Uterus (tissue), 4 donors: ENCODE data around the gene PRKAG2. TPM values are rescaled to one million over a fixed set of nuclear protein-coding genes. Genes with fewer than 3 reads are reported as not detected.
A peak's percentile ranks its signal among the peaks of the same experiment; 100 is the strongest.

Source experiments
- DNase-seq, 2 donors: peaks; one replicate each; pipeline ENCODE4 v3.0.0-alpha.2; 2019 to 2020
- H3K27ac ChIP-seq, 2 donors: fragments of 200-600 bp; sonication (generic); 1 replicate in 1 of 2; 2 replicates in 1 of 2; pipeline ENCODE4 v1.5.1; 2016 to 2018
- H3K27me3 ChIP-seq, 2 donors: fragments of 200-600 bp; sonication (generic); one replicate each; pipeline ENCODE4 v1.5.1; 2018 to 2019; ENCODE audit warnings: control low read depth in 1 of 2
- H3K36me3 ChIP-seq, 2 donors: fragments of 200-600 bp; sonication (generic); one replicate each; pipeline ENCODE4 v1.5.1; 2019; ENCODE audit warnings: control low read depth in 1 of 2
- H3K4me1 ChIP-seq, 2 donors: fragments of 200-600 bp; sonication (generic); one replicate each; pipeline ENCODE4 v1.5.1; 2018 to 2019; ENCODE audit warnings: control low read depth in 1 of 2
- H3K4me3 ChIP-seq, 2 donors: fragments of 200-600 bp; sonication (generic); 1 replicate in 1 of 2; 2 replicates in 1 of 2; pipeline ENCODE4 v1.5.1; 2018 to 2019; ENCODE audit warnings: mild to moderate bottlenecking in 1 of 2
- H3K9me3 ChIP-seq, 2 donors: fragments of 200-600 bp; sonication (generic); one replicate each; pipeline ENCODE4 v1.5.1; 2019; ENCODE audit warnings: control low read depth in 1 of 2
- POLR2A ChIP-seq, 2 donors: fragments of 450-650 bp; IDR thresholded peaks; one replicate each; pipeline ENCODE4 v1.6.1; 2016; ENCODE audit warnings: antibody characterized with exemption in 2 of 2, mild to moderate bottlenecking in 1 of 2, moderate library complexity in 1 of 2
- intact Hi-C: fragments of 100-400 bp; cut with DNase I; formaldehyde crosslinking; loops from one replicate; pipeline ENCODE4 v1.15.1; 2023; ENCODE audit warnings: low total_unique reads
- total RNA-seq, 4 donors: library from RNA; depleted of rRNA in 3 of 4; stranded (reverse); fragments of >200 nt in 3 of 4; gene quantifications; one replicate each; pipeline versions ENCODE4 v1.1.0 to v1.2.4, GENCODE V29; 2014 to 2023
- TF ChIP-seq, protein P1 (sequence below), 4 experiments: fragments of 200-600 bp in 2 of 4; fragments of 450-650 bp in 2 of 4; sonication (generic) in 2 of 4; IDR thresholded peaks; one replicate each; pipeline ENCODE4 v1.5.1; 2016 to 2019; ENCODE audit warnings: antibody characterized with exemption in 4 of 4, mild to moderate bottlenecking in 2 of 4, moderate library complexity in 1 of 4
- donor health status: DM: yes; HTN: yes; CAD: no.

The PRKAG2 gene
- total RNA-seq, 4 donors from 2014 or later: 15.1 to 66.2 (median 33.6) TPM

DNA sequence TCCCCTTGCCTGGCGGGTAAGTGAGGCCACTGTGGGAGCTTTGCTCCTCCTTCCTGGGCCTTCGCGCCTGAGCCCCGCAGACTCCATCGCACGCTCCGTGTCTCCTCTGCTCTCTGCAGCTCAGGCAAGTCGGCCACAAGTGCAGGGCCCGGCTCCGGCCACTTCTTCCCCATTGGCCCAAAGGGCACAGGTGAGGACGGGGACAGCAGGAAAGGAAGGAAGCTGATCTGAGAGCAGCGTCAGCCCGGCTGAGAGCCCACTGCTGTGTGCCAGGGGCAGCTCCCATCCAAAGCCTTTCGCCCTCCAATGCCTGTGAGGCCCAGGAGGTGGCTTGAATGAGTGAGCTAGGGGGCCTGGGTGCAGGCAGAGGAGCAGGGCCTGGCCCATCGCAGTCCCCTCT lies 323.6 kb downstream of the PRKAG2 start:
- Histone ChIP-seq H3K27ac (no peak overlapping the region), H3K27me3 (no peaks in the 10 kb centered on the region), H3K9me3 (no peaks in the 10 kb centered on the region), H3K4me1 (no peaks in the 10 kb centered on the region), H3K4me3 (no peak overlapping the region), H3K36me3 (no peaks in the 10 kb centered on the region)
- no peak for DNase-seq
- intact Hi-C loops: no loop called here
- TF ChIP-seq, protein P1, sequence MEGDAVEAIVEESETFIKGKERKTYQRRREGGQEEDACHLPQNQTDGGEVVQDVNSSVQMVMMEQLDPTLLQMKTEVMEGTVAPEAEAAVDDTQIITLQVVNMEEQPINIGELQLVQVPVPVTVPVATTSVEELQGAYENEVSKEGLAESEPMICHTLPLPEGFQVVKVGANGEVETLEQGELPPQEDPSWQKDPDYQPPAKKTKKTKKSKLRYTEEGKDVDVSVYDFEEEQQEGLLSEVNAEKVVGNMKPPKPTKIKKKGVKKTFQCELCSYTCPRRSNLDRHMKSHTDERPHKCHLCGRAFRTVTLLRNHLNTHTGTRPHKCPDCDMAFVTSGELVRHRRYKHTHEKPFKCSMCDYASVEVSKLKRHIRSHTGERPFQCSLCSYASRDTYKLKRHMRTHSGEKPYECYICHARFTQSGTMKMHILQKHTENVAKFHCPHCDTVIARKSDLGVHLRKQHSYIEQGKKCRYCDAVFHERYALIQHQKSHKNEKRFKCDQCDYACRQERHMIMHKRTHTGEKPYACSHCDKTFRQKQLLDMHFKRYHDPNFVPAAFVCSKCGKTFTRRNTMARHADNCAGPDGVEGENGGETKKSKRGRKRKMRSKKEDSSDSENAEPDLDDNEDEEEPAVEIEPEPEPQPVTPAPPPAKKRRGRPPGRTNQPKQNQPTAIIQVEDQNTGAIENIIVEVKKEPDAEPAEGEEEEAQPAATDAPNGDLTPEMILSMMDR (IDR thresholded peaks at IDR 0.05): no peak
- no peak for TF ChIP-seq POLR2A (IDR thresholded peaks at IDR 0.05)

DNA sequence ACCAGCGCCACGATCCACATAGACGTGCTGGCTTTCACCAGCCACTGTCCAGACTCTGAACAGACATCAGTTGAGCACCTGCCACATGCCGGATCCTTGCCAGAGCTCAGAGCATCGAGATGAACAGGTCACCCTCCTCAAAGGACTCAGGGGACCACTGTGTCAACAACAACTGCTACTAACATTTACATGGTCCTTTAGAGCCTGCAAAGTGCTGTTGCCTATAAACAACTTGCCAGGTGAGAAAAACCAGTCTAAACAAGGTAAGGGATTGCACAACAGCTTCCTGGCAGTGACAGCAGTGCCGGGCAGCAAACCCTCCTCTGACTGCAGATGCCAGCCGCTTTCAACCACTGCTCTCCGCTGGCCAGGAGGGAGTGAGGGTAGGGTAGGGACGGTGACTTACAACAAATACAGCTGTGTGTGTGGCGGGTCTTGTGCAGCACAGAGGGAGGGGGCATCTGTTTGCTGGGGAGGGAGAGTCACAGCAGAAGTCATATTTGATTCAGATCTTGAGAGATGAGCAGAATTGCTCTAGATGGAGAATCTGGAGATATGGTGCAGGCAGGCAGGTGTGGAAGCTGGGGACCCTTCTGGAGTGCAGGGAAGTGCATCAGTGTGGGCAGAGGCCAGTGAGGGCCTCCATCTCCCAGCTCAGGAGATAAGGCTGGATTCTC lies 324.4 kb downstream of the PRKAG2 start:
- TF ChIP-seq, protein P1 (IDR thresholded peaks at IDR 0.05): no peak
- TF ChIP-seq POLR2A (IDR thresholded peaks at IDR 0.05): no peak

DNA sequence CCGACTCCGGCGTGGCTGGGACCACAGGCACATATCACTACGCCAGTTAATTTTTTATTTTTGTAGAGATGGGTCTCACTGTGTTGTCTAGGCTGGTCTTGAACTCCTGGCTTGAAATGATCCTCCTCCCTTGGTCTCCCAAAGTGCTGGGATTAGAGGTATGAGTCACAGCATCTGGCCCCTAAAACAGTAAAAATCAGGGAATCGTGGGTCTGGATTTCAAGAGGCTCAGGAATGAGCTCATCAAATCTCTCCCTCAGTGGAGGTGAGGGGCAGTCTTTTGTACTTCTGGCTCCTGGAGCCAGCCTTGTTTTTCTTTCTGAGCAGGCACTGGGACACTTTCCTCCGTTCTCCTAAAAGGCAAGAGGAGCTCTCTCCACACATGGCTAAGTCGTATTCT lies 325.1 kb downstream of the PRKAG2 start:
- DNase-seq: no peak
- intact Hi-C loops: no loop called here
- no peaks in the 10 kb centered on the region for H3K9me3 ChIP-seq
- no peaks in the 10 kb centered on the region for H3K4me1 ChIP-seq
- H3K27me3 ChIP-seq: no peaks in the 10 kb centered on the region
- H3K36me3 ChIP-seq: no peaks in the 10 kb centered on the region
- TF ChIP-seq POLR2A (IDR thresholded peaks at IDR 0.05): no peak
- TF ChIP-seq, protein P1 (IDR thresholded peaks at IDR 0.05): no peak
- no peak overlapping the region for H3K4me3 ChIP-seq
- no peak overlapping the region for H3K27ac ChIP-seq

More for the DNA sequence above, 324.4 kb downstream of the PRKAG2 start:
- no peak overlapping the region for H3K27ac ChIP-seq
- DNase-seq: no peak
- H3K9me3 ChIP-seq: no peaks in the 10 kb centered on the region
- no peaks in the 10 kb centered on the region for H3K27me3 ChIP-seq
- intact Hi-C loops: no loop called here
- no peaks in the 10 kb centered on the region for H3K4me1 ChIP-seq
- no peak overlapping the region for H3K4me3 ChIP-seq
- H3K36me3 ChIP-seq: no peaks in the 10 kb centered on the region

DNA sequence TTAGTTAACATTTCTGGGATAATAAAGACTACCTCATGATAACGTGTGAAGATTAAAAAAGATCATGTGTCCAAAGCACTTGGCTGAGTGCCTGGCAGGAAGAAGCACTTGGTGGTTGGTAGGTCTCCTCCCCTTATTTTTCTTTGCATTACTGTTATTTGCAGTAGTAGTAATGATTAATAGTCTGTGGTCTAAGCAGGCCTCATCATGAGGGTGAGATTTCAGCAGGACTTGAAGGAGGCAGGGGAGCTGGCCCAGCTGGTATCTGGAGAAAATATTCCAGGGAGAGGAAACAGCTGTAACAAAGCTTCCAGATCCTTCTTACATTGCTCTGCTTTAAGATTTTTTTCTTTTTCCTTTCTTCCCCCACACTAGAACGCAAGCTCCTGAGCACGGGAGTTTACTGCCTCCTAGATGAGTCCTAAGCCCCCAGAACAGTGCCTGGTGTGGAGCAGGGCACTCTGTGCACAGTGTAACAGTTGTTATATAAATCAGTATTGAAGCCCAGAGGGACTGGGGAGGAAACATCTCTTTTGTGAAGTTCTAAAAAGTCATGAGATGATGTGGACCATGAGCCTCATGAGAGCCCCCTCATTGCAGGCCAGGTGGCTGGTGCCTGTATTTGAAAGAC lies 326.1 kb downstream of the PRKAG2 start:
- no peak for TF ChIP-seq POLR2A (IDR thresholded peaks at IDR 0.05)
- TF ChIP-seq, protein P1 (IDR thresholded peaks at IDR 0.05): no peak
- Histone ChIP-seq H3K27ac (no peak overlapping the region), H3K4me1 (no peaks in the 10 kb centered on the region), H3K27me3 (no peaks in the 10 kb centered on the region), H3K4me3 (no peak overlapping the region), H3K36me3 (no peaks in the 10 kb centered on the region), H3K9me3 (no peaks in the 10 kb centered on the region)
- intact Hi-C loops: no loop called here
- peak in 1 of 2 donors; percentile 30 for DNase-seq

DNA sequence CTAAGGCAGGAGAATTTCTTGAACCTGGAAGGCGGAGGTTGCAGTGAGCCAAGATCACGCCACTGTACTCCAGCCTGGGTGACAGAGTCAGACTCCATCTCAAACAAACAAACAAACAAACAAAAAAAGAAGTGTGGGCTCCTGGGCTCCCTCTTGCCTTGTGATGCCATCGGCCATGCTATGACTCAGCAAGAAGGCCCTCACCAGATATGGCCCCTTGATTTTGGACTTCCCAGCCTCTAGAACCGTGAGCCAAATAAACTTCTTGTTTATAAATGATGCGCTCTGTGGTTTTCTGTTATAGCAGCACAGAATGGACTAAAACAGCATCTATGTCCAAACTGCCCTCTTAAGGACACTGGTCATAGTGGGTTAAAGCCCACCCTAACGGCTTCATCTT lies 327.3 kb downstream of the PRKAG2 start:
- no peaks in the 10 kb centered on the region for H3K4me1 ChIP-seq
- intact Hi-C loops: no loop called here
- no peaks in the 10 kb centered on the region for H3K9me3 ChIP-seq
- H3K36me3 ChIP-seq: no peaks in the 10 kb centered on the region
- TF ChIP-seq POLR2A (IDR thresholded peaks at IDR 0.05): no peak
- TF ChIP-seq, protein P1 (IDR thresholded peaks at IDR 0.05): no peak
- no peak for DNase-seq
- no peak overlapping the region for H3K4me3 ChIP-seq
- no peaks in the 10 kb centered on the region for H3K27me3 ChIP-seq
- no peak overlapping the region for H3K27ac ChIP-seq
